ENCODE measurements around the gene FHOD3. TPM values are rescaled to one million over a fixed set of nuclear protein-coding genes. Genes with fewer than 3 reads are reported as not detected.

FHOD3 gene
- total and polyA plus RNA-seq, 2 of the 8 experiments (the other 6 are each of a cell fraction or from before 2014, with no cell fraction given) = 9.7 to 10.5 TPM

- H3K14ac ChIP-seq (ENCODE audit: insufficient read length) = no peak overlapping the region
- no peaks in the 10 kb centered on the region for H4K20me1 ChIP-seq (replicated peaks in 1 of 2; ENCODE audit: control insufficient read depth in 1 of 2, insufficient read depth in 2 of 2, low read length in 2 of 2)
- FAIRE-seq (peak; percentile 73), DNase-seq (ENCODE audit: low read depth in 1 of 2, low spot score in 2 of 2) (no peak)
- no peaks in the 10 kb centered on the region for H3K79me1 ChIP-seq (ENCODE audit: low read depth, low read length)
- no peaks in the 10 kb centered on the region for H3K79me2 ChIP-seq (ENCODE audit: control insufficient read depth in 1 of 2, insufficient read depth in 2 of 2, low read length in 2 of 2)
- ChIA-PET POLR2A (ENCODE audit: partially characterized antibody) (no interaction called here), CTCF (ENCODE audit: partially characterized antibody) (interaction anchor here (0.6 to 2.6 kb wide), 23 partner anchors 9 to 220 kb away, joined by 3 to 11 read pairs (median 3); no protein-coding TSS in a partner anchor)
- no peak overlapping the region for H3K18ac ChIP-seq (ENCODE audit: extremely low read depth, low read length)
- no peak overlapping the region for H3K4ac ChIP-seq (replicated peaks; ENCODE audit: insufficient read length, low read depth, low read length)
- no peaks in the 10 kb centered on the region for H3K27me3 ChIP-seq (replicated peaks in 1 of 4; ENCODE audit: control insufficient read depth in 3 of 4, extremely low read depth in 1 of 4, insufficient read depth in 3 of 4, low read length in 3 of 4)
- no peak overlapping the region for H2AK5ac ChIP-seq (ENCODE audit: low read depth, low read length)
- no peak overlapping the region for H3K4me3 ChIP-seq (ENCODE audit: extremely low read depth in 1 of 4, insufficient read depth in 2 of 4, low read depth in 3 of 4, low read length in 4 of 4)
- H3K27ac ChIP-seq (ENCODE audit: low read depth, low read length) = no peak overlapping the region
- H2BK120ac ChIP-seq (replicated peaks; ENCODE audit: low read depth, low read length) = no peak overlapping the region
- no peak overlapping the region for H3K4me2 ChIP-seq (ENCODE audit: insufficient read depth in 1 of 2, low read depth in 2 of 2, low read length in 2 of 2)
- no peaks in the 10 kb centered on the region for H3K4me1 ChIP-seq (replicated peaks in 1 of 4; ENCODE audit: control insufficient read depth in 3 of 4, insufficient read depth in 4 of 4, low read length in 3 of 4)
- H3K56ac ChIP-seq (replicated peaks; ENCODE audit: insufficient read length, low read depth, low read length) = no peak overlapping the region
- no peak overlapping the region for H4K5ac ChIP-seq (ENCODE audit: insufficient read length, low read depth, low read length)
- H2AFZ ChIP-seq (ENCODE audit: low read length) = no peak overlapping the region
- H3K9me3 ChIP-seq (ENCODE audit: insufficient read depth in 2 of 2, low read depth in 1 of 2, low read length in 1 of 2) = no peaks in the 10 kb centered on the region
- WGBS, 2 experiments (ENCODE audit: extremely low coverage in 1 of 2, insufficient coverage in 1 of 2, insufficient read length in 1 of 2, insufficient replicate concordance in 2 of 2, low coverage in 1 of 2, low lambda C conversion rate in 2 of 2, missing lambda C conversion rate in 1 of 2) = 85% methylated on average over 7 of the region's 7 CpGs; no CpG with 5 or more reads in 1 of the 2 experiments
- H4K8ac ChIP-seq (ENCODE audit: extremely low read depth, insufficient read depth, low read length) = no peak overlapping the region
- H3K23me2 ChIP-seq (ENCODE audit: low read depth, low read length) = no peaks in the 10 kb centered on the region
- H3K36me3 ChIP-seq (ENCODE audit: control insufficient read depth in 2 of 4, insufficient read depth in 4 of 4, low read length in 3 of 4) = no peaks in the 10 kb centered on the region
- H2BK5ac ChIP-seq (ENCODE audit: low read depth, low read length) = no peak overlapping the region
- no peak overlapping the region for H2BK12ac ChIP-seq (ENCODE audit: low read depth, low read length)
- no peak overlapping the region for H4K91ac ChIP-seq (replicated peaks; ENCODE audit: insufficient read length, low read length)
- no peak overlapping the region for H2BK20ac ChIP-seq (ENCODE audit: low read length)
- no peak overlapping the region for H3K23ac ChIP-seq (ENCODE audit: insufficient read length)
- H3K9ac ChIP-seq (replicated peaks in 1 of 4; ENCODE audit: extremely low read depth in 1 of 4, low read depth in 3 of 4, low read length in 3 of 4) = no peak overlapping the region
- H2BK15ac ChIP-seq (ENCODE audit: low read length) = no peak overlapping the region
- TF ChIP-seq HDAC2 (IDR thresholded peaks at IDR 0.05; ENCODE audit: borderline replicate concordance in 1 of 2, low read depth in 2 of 2, low read length in 2 of 2) (no peak), SRF (IDR thresholded peaks at IDR 0.05; ENCODE audit: low read depth, low read length) (no peak), CHD1 (IDR thresholded peaks at IDR 0.05; ENCODE audit: low read depth, low read length) (no peak), EGR1 (IDR thresholded peaks at IDR 0.05; ENCODE audit: borderline replicate concordance, low read depth, low read length) (no peak), SIN3A (conservative IDR thresholded peaks at IDR 0.05 in 1 of 2, IDR thresholded peaks at IDR 0.05 in 1 of 2; ENCODE audit: low read depth in 1 of 2, low read length in 2 of 2) (no peak), GABPA (IDR thresholded peaks at IDR 0.05; ENCODE audit: borderline replicate concordance, insufficient read depth, low read length) (no peak), RAD21 (IDR thresholded peaks at IDR 0.05 in 1 of 2, conservative IDR thresholded peaks at IDR 0.05 in 1 of 2; ENCODE audit: low read depth in 2 of 2, low read length in 2 of 2) (peak; percentile 29 to 48)
- TF ChIP-seq, protein P1, sequence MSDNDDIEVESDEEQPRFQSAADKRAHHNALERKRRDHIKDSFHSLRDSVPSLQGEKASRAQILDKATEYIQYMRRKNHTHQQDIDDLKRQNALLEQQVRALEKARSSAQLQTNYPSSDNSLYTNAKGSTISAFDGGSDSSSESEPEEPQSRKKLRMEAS (IDR thresholded peaks at IDR 0.05) = no peak
- TF ChIP-seq, protein P2, sequence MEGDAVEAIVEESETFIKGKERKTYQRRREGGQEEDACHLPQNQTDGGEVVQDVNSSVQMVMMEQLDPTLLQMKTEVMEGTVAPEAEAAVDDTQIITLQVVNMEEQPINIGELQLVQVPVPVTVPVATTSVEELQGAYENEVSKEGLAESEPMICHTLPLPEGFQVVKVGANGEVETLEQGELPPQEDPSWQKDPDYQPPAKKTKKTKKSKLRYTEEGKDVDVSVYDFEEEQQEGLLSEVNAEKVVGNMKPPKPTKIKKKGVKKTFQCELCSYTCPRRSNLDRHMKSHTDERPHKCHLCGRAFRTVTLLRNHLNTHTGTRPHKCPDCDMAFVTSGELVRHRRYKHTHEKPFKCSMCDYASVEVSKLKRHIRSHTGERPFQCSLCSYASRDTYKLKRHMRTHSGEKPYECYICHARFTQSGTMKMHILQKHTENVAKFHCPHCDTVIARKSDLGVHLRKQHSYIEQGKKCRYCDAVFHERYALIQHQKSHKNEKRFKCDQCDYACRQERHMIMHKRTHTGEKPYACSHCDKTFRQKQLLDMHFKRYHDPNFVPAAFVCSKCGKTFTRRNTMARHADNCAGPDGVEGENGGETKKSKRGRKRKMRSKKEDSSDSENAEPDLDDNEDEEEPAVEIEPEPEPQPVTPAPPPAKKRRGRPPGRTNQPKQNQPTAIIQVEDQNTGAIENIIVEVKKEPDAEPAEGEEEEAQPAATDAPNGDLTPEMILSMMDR (IDR thresholded peaks at IDR 0.05; ENCODE audit: control extremely low read depth in 1 of 3, insufficient read depth in 1 of 3, low read depth in 1 of 3, low read length in 3 of 3) = peak in 2 of 3 experiments; percentile 34 to 53; a peak in 2 of 4 replicates
Observed at GRCh38 chr18:36624451-36625167, 327.1 kb downstream of the FHOD3 start.
